Mesenchymal stem cell (in vitro differentiated cells and primary cell): ENCODE measurements around the gene STIMATE.

Source experiments
- DNase-seq: peaks from one replicate; pipeline ENCODE4 v3.0.0-alpha.2; 2013
- H2AFZ ChIP-seq: one replicate; pipeline ENCODE4 v1.6.1; 2013; ENCODE audit warnings: low read depth, mild to moderate bottlenecking, control low read depth, inconsistent platforms, low read length, moderate library complexity
- H2AK5ac ChIP-seq: 2 replicates; pipeline ENCODE4 v1.6.1; 2013; ENCODE audit warnings: low read length, moderate library complexity, mild to moderate bottlenecking, inconsistent platforms; ENCODE audit not compliant: severe bottlenecking
- H2BK120ac ChIP-seq: one replicate; pipeline ENCODE4 v1.6.1; 2013; ENCODE audit warnings: low read depth, mild to moderate bottlenecking, inconsistent platforms, low read length, moderate library complexity
- H2BK12ac ChIP-seq, 2 experiments: one replicate each; pipeline ENCODE4 v1.6.1; 2013; ENCODE audit warnings: inconsistent platforms in 2 of 2, low read length in 2 of 2, mild to moderate bottlenecking in 2 of 2, moderate library complexity in 2 of 2, control low read depth in 1 of 2
- H2BK15ac ChIP-seq: one replicate; pipeline ENCODE4 v1.6.1; 2013; ENCODE audit warnings: mild to moderate bottlenecking, low read depth, inconsistent platforms; ENCODE audit not compliant: poor library complexity, severe bottlenecking
- H2BK5ac ChIP-seq: 2 replicates; pipeline ENCODE4 v1.6.1; 2013; ENCODE audit warnings: low read depth, mild to moderate bottlenecking, low read length, control low read depth, inconsistent platforms; ENCODE audit not compliant: poor library complexity, severe bottlenecking
- H3K14ac ChIP-seq, 2 experiments: one replicate each; pipeline ENCODE4 v1.6.1; 2013; ENCODE audit warnings: inconsistent platforms in 2 of 2, low read length in 2 of 2, control low read depth in 1 of 2, mild to moderate bottlenecking in 1 of 2, moderate library complexity in 1 of 2
- H3K18ac ChIP-seq, 2 experiments: one replicate each; pipeline ENCODE4 v1.6.1; 2013; ENCODE audit warnings: inconsistent platforms in 2 of 2, low read length in 2 of 2, control low read depth in 1 of 2, low read depth in 1 of 2, mild to moderate bottlenecking in 1 of 2
- H3K23ac ChIP-seq, 2 experiments: one replicate each; pipeline ENCODE4 v1.6.1; 2013; ENCODE audit warnings: inconsistent platforms in 2 of 2, low read length in 2 of 2, mild to moderate bottlenecking in 2 of 2, moderate library complexity in 2 of 2, control low read depth in 1 of 2
- H3K27ac ChIP-seq: 2 replicates; pipeline ENCODE4 v1.5.1; 2013; ENCODE audit warnings: mild to moderate bottlenecking, moderate library complexity, low read length, control low read depth, inconsistent platforms; ENCODE audit not compliant: poor library complexity, severe bottlenecking
- H3K27me3 ChIP-seq, 2 experiments: 2 replicates each; pipeline versions ENCODE4 v1.6.1 to v1.7.0; 2013; ENCODE audit warnings: low read length in 2 of 2, mild to moderate bottlenecking in 2 of 2, moderate library complexity in 2 of 2, control low read depth in 1 of 2, inconsistent platforms in 1 of 2; ENCODE audit not compliant: control insufficient read depth in 1 of 2, insufficient read depth in 1 of 2
- H3K36me3 ChIP-seq, 2 experiments: 2 replicates each; pipeline versions ENCODE4 v1.6.1 to v1.7.0; 2013; ENCODE audit warnings: low read length in 2 of 2, control low read depth in 1 of 2, inconsistent platforms in 1 of 2, low read depth in 1 of 2, mild to moderate bottlenecking in 1 of 2; ENCODE audit not compliant: insufficient read depth in 2 of 2, control insufficient read depth in 1 of 2
- H3K4ac ChIP-seq, 2 experiments: one replicate each; pipeline ENCODE4 v1.6.1; 2013; ENCODE audit warnings: inconsistent platforms in 2 of 2, low read length in 2 of 2, mild to moderate bottlenecking in 2 of 2, moderate library complexity in 2 of 2, control low read depth in 1 of 2, low read depth in 1 of 2
- H3K4me1 ChIP-seq: 2 replicates; pipeline ENCODE4 v1.6.1; 2013; ENCODE audit warnings: low read depth, low read length, control low read depth; ENCODE audit not compliant: control insufficient read depth, insufficient read depth
- H3K4me2 ChIP-seq: 2 replicates; pipeline ENCODE4 v1.6.1; 2013; ENCODE audit warnings: low read length, mild to moderate bottlenecking, inconsistent platforms; ENCODE audit not compliant: poor library complexity, severe bottlenecking
- H3K4me3 ChIP-seq, 2 experiments: 2 replicates each; pipeline versions ENCODE4 v1.5.1 to v1.7.0; 2013; ENCODE audit warnings: low read length in 2 of 2, mild to moderate bottlenecking in 2 of 2, control low read depth in 1 of 2, low read depth in 1 of 2; ENCODE audit not compliant: insufficient read depth in 1 of 2
- H3K79me1 ChIP-seq: replicated peaks from 2 replicates; pipeline ENCODE4 v1.6.1; 2013; ENCODE audit warnings: mild to moderate bottlenecking, control low read depth, low read length, inconsistent platforms; ENCODE audit not compliant: poor library complexity, severe bottlenecking
- H3K9ac ChIP-seq: 2 replicates; pipeline ENCODE4 v1.7.0; 2013; ENCODE audit warnings: mild to moderate bottlenecking, low read length, moderate library complexity
- H3K9me3 ChIP-seq: 2 replicates; pipeline ENCODE4 v1.7.0; 2013; ENCODE audit warnings: mild to moderate bottlenecking, low read length; ENCODE audit not compliant: control insufficient read depth
- H4K8ac ChIP-seq: one replicate; pipeline ENCODE4 v1.6.1; 2013; ENCODE audit warnings: inconsistent platforms, mild to moderate bottlenecking, low read length, moderate library complexity
- H4K91ac ChIP-seq: one replicate; pipeline ENCODE4 v1.6.1; 2013; ENCODE audit warnings: mild to moderate bottlenecking, low read length, inconsistent platforms
- WGBS: methylation state at CpG from one replicate; pipeline ENCODE4 v1.1.7; 2013; ENCODE audit warnings: mixed read lengths; 5-methylcytosine and 5-hydroxymethylcytosine counted together

STIMATE gene

DNA sequence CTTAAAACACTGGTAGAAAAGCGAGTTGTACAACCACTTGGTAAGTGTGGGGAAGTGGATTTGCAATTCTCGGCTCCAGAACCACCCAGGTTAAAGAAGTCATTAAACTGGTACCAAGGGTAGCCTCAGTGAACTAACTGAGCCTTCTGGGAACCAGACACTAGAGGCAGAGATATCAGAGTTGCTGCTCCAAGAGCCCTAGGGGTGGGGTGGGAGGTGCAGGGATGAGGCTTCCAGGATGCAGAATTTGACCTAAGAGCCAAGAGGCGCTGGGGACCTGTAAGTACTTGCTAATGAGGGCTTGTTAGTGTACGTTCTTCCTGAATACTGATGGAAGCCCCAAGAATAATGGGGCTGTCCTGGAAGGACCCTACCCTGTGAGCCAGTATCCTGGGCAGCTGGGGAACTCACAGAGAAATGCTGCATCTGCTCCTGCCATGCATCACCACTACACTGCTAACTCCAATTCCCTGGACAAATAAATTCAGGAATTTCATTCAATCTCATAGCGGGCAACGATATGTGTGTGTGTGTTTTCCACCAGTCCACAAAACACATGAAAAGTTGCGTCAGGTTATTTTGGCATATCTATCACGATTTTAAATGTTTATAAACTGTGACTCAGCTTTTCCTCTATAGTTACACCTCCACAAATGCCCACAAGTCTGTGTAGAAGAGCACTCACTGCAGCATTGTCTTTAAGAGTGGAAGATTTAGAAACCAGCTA is 23.8 kb downstream of the STIMATE start:
- no peaks in the 10 kb centered on the region for H3K9me3 ChIP-seq
- no peak overlapping the region for H3K4ac ChIP-seq
- no peak overlapping the region for H3K27ac ChIP-seq
- H2BK120ac ChIP-seq: no peak overlapping the region
- no peak overlapping the region for H3K14ac ChIP-seq
- peak; percentile 67 for DNase-seq
- no peak overlapping the region for H3K18ac ChIP-seq
- no peak overlapping the region for H2BK5ac ChIP-seq
- no peak overlapping the region for H4K8ac ChIP-seq
- 84% methylated on average over 8 of the region's 8 CpGs for WGBS
- H3K4me1 ChIP-seq: peaks cover 2% of the 10 kb centered on the region
- no peak overlapping the region for H2BK15ac ChIP-seq
- peaks cover 2 to 10% of the 10 kb centered on the region in 2 experiments for H3K36me3 ChIP-seq
- H3K9ac ChIP-seq: peak overlapping the region; percentile 13
- H3K4me2 ChIP-seq: no peak overlapping the region
- H3K79me1 ChIP-seq: peaks cover 45% of the 10 kb centered on the region
- H2AK5ac ChIP-seq: no peak overlapping the region
- peak overlapping the region in 1 of 2 experiments; percentile 6 for H3K4me3 ChIP-seq
- H2AFZ ChIP-seq: no peak overlapping the region
- H4K91ac ChIP-seq: no peak overlapping the region
- no peaks in the 10 kb centered on the region for H3K27me3 ChIP-seq
- H3K23ac ChIP-seq: no peak overlapping the region
- H2BK12ac ChIP-seq: no peak overlapping the region

DNA sequence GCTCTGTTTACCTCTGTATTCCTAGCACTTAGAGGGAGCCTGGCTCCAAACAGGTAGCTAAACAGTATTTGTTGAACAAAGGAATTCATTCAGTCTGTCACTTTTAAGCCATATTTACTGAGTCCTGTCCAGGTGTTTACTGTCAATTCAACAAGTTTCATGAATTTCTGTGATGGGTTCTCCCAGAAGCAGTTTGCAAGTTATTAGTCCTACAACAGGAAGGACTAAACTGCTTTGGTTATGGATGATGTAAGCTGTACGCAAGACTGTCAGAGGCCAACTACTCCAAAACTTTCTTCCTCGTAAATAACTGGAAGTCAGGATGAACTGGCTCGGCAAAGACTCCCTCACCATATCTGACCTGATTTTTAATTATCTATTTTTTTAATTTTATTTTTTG is 25.1 kb downstream of the STIMATE start:
- H2BK5ac ChIP-seq: no peak overlapping the region
- no peak overlapping the region for H3K4me2 ChIP-seq
- no peak overlapping the region for H4K91ac ChIP-seq
- no peak overlapping the region for H3K4ac ChIP-seq
- H2BK120ac ChIP-seq: no peak overlapping the region
- no peaks in the 10 kb centered on the region for H3K27me3 ChIP-seq
- H3K23ac ChIP-seq: no peak overlapping the region
- H2AK5ac ChIP-seq: no peak overlapping the region
- H3K9ac ChIP-seq: no peak overlapping the region
- H3K27ac ChIP-seq: no peak overlapping the region
- H3K14ac ChIP-seq: no peak overlapping the region
- peaks cover 0 to 9% of the 10 kb centered on the region in 2 experiments for H3K36me3 ChIP-seq
- H2AFZ ChIP-seq: no peak overlapping the region
- no peak overlapping the region for H4K8ac ChIP-seq
- H2BK15ac ChIP-seq: no peak overlapping the region
- peaks cover 44% of the 10 kb centered on the region for H3K79me1 ChIP-seq
- H3K4me3 ChIP-seq: no peak overlapping the region
- peak; percentile 33 for DNase-seq
- no CpG with 5 or more reads among the region's 3 CpGs for WGBS
- H2BK12ac ChIP-seq: no peak overlapping the region
- no peak overlapping the region for H3K18ac ChIP-seq
- H3K9me3 ChIP-seq: no peaks in the 10 kb centered on the region
- H3K4me1 ChIP-seq: peaks cover 2% of the 10 kb centered on the region

DNA sequence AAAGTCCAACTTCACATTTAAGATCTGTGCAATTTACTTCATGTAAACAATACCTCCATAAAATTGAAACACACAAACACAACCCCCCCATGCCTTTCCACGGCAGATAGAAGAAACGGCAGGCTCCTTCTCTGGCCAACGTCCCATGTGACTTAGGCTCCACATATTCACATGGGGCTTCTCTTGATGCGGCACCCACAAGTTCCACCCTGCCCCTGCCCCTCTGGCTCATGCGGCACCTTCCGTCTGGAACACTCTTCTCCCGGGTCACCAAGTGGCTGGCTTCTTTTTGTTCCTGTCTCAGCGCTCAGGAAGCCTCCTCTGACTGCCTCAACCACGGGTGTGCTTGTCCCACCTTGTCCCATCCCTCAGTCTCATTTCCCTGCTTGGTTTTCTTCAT is 25.6 kb downstream of the STIMATE start:
- no peak for DNase-seq
- WGBS: 81% methylated on average over 9 of the region's 9 CpGs
- Histone ChIP-seq H3K9ac (no peak overlapping the region), H2BK15ac (no peak overlapping the region), H3K14ac (peak overlapping the region in 1 of 2 experiments; percentile 22), H3K36me3 (peaks cover 0 to 8% of the 10 kb centered on the region in 2 experiments), H4K91ac (no peak overlapping the region), H2BK12ac (no peak overlapping the region), H3K4me3 (no peak overlapping the region), H3K4me2 (no peak overlapping the region), H3K27ac (no peak overlapping the region), H3K27me3 (no peaks in the 10 kb centered on the region), H2AK5ac (no peak overlapping the region), H3K4me1 (peaks cover 2% of the 10 kb centered on the region), H3K23ac (no peak overlapping the region), H3K4ac (peak overlapping the region in 1 of 2 experiments; percentile 42), H3K18ac (peak overlapping the region in 1 of 2 experiments; percentile 30), H3K79me1 (peaks cover 42% of the 10 kb centered on the region), H3K9me3 (no peaks in the 10 kb centered on the region), H2AFZ (no peak overlapping the region), H2BK120ac (no peak overlapping the region), H2BK5ac (no peak overlapping the region), H4K8ac (no peak overlapping the region)

DNA sequence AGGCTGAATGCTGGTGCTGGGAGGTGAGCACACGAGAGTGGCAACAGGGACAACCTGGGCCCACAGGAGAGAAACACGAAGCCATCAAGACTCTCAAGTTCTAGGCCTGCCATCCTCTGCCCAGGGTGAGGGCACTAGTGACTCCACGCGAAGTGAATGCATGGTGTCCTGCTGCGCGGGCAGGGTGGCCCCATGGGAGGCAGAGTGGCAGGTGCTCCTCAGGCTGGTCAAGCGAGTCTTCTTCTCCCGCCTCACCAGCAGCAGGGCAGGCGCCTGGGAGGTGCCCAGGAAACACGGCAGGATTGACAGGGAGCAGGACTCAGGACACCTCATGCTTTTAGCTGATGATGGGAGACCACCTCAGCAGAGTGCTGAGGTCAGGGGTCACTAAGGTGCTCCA is 26.9 kb downstream of the STIMATE start:
- DNase-seq: no peak
- H3K36me3 ChIP-seq: peaks cover 0 to 8% of the 10 kb centered on the region in 2 experiments
- no peaks in the 10 kb centered on the region for H3K27me3 ChIP-seq
- H3K14ac ChIP-seq: no peak overlapping the region
- H3K4me1 ChIP-seq: no peaks in the 10 kb centered on the region
- no peaks in the 10 kb centered on the region for H3K9me3 ChIP-seq
- H3K23ac ChIP-seq: no peak overlapping the region
- H3K79me1 ChIP-seq: peaks cover 40% of the 10 kb centered on the region
- H3K27ac ChIP-seq: no peak overlapping the region
- no peak overlapping the region for H3K18ac ChIP-seq
- H2AFZ ChIP-seq: no peak overlapping the region
- H2AK5ac ChIP-seq: no peak overlapping the region
- H4K8ac ChIP-seq: no peak overlapping the region
- H4K91ac ChIP-seq: peak overlapping the region; percentile 12
- H3K4me3 ChIP-seq: no peak overlapping the region
- H2BK120ac ChIP-seq: no peak overlapping the region
- 98% methylated on average over 10 of the region's 10 CpGs for WGBS
- no peak overlapping the region for H3K4me2 ChIP-seq
- no peak overlapping the region for H3K4ac ChIP-seq
- no peak overlapping the region for H2BK5ac ChIP-seq
- H2BK12ac ChIP-seq: no peak overlapping the region
- H2BK15ac ChIP-seq: no peak overlapping the region
- H3K9ac ChIP-seq: no peak overlapping the region
